Measurements from ENCODE around the gene SLC22A31.
A peak's percentile ranks its signal among the peaks of the same experiment; 100 is the strongest.
"Not testable (repeated sequence)": the region's sequence is repeated elsewhere in the genome, so short reads cannot be mapped to it uniquely, and the experiment has no call there.

The SLC22A31 gene

DNA sequence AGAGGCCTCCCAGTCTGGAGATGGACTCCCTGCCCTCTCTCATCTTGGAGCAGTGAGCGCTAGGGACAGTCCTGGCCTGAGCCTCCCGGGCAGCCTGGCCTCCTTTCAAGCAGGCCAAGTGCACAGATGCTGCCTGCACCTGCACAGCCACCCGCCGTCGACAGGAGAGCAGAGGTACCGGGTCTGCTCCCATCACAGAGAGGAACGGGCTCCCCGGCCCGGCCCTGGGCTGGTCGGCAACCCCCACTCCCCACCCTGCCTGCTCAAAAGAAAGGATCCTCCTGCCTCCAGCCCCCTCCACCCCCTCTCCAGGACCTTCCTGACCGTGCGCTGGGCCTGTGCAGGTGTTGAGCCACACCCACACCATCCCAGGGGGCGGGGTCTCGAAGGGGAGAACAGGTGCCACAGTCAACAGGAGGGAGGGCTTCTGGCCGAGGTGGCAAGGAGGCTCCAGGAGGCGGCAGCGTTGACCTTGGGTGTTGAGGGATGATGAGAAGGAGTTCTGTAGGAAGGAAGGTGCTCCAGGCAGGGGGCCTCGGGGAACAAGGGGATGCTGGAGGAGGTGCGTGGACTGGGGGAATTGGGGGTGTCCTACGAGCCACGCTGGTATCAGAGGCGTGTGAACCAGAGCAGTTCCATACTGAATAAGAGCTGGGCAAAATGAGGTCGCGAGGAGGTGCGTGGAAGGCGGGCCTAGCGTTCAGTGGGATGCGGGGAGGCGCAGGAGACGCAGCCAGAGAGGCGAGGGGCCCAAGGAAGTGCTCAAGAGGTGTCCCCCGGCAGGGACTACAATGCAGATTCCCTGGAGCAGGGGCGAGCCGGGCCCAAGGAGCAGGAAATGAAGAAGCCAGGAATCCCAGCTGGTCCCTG, 29.8 kb downstream of the SLC22A31 start:
- ChIA-PET POLR2A (no interaction called here), CTCF (interaction anchor here (0.9 to 1.7 kb wide), 4 partner anchors 43 to 433 kb away, joined by 3 to 5 read pairs (median 4); no protein-coding TSS in a partner anchor)
- H3K36me3 ChIP-seq (ENCODE audit: control insufficient read depth in 4 of 4, insufficient read depth in 4 of 4, low read length in 3 of 4), result no peaks in the 10 kb centered on the region
- 9% methylated on average over 22 of the region's 34 CpGs for WGBS (ENCODE audit: insufficient coverage)
- peak overlapping the region in 4 of 7 experiments; percentile 23 to 67 (median 50) for H3K4me3 ChIP-seq (ENCODE audit: control insufficient read depth in 1 of 7, extremely low read depth in 1 of 7, insufficient read depth in 4 of 7, low read depth in 2 of 7, low read length in 6 of 7)
- peak in 1 of 3 donors; percentile 43 for DNase-seq
- H3K9me3 ChIP-seq (ENCODE audit: control extremely low read depth in 1 of 5, control insufficient read depth in 4 of 5, insufficient read depth in 2 of 5, low read depth in 1 of 5, low read length in 4 of 5), result no peaks in the 10 kb centered on the region
- H3K27ac ChIP-seq (ENCODE audit: insufficient read depth in 1 of 2, low read depth in 1 of 2, low read length in 2 of 2, poor library complexity in 1 of 2, severe bottlenecking in 2 of 2), result no peak overlapping the region
- peaks cover 0 to 26% (median 22%) of the 10 kb centered on the region in 4 experiments for H3K4me1 ChIP-seq (ENCODE audit: control extremely low read depth in 1 of 4, control insufficient read depth in 4 of 4, insufficient read depth in 4 of 4, low read length in 3 of 4)
- H3K27me3 ChIP-seq (replicated peaks in 2 of 5; ENCODE audit: control insufficient read depth in 4 of 5, insufficient read depth in 5 of 5, low read length in 4 of 5), result peaks cover 0 to 18% (median 5%) of the 10 kb centered on the region in 5 experiments

DNA sequence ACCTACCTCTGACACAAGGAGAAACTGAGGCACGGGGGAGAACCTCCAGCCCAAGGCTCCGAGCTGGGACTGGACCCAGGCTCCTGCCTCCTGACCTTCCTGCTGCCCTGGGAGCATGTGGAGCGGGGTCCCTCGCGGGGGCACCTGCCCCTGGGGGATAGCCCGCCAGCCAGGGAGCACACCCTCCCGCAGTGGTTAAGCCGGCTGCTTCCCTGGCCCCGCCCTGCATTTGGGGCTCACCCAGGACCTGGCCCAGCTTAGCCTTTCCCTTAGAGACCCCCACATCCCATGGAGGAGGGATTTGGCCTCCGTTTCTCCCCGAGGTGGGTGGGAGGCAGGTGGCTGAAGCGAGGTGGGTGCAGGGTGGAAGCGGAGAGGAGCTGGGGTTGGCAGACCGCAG, 30.6 kb downstream of the SLC22A31 start:
- Histone ChIP-seq H3K36me3 (ENCODE audit: control insufficient read depth in 4 of 4, insufficient read depth in 4 of 4, low read length in 3 of 4) (no peaks in the 10 kb centered on the region), H3K9me3 (ENCODE audit: control extremely low read depth in 1 of 5, control insufficient read depth in 4 of 5, insufficient read depth in 2 of 5, low read depth in 1 of 5, low read length in 4 of 5) (no peaks in the 10 kb centered on the region), H3K4me3 (ENCODE audit: control insufficient read depth in 1 of 7, extremely low read depth in 1 of 7, insufficient read depth in 4 of 7, low read depth in 2 of 7, low read length in 6 of 7) (no peak overlapping the region), H3K4me1 (ENCODE audit: control extremely low read depth in 1 of 4, control insufficient read depth in 4 of 4, insufficient read depth in 4 of 4, low read length in 3 of 4) (peaks cover 0 to 23% (median 20%) of the 10 kb centered on the region in 4 experiments), H3K27me3 (replicated peaks in 2 of 5; ENCODE audit: control insufficient read depth in 4 of 5, insufficient read depth in 5 of 5, low read length in 4 of 5) (peaks cover 0 to 18% (median 5%) of the 10 kb centered on the region in 5 experiments), H3K27ac (ENCODE audit: insufficient read depth in 1 of 2, low read depth in 1 of 2, low read length in 2 of 2, poor library complexity in 1 of 2, severe bottlenecking in 2 of 2) (no peak overlapping the region)
- ChIA-PET CTCF (interaction anchor here (1.1 to 1.7 kb wide), 3 partner anchors 46 to 432 kb away, joined by 3 to 5 read pairs (median 3); no protein-coding TSS in a partner anchor), POLR2A (interaction anchor here (0.7 kb wide), 1 partner anchor 18 kb away, joined by 4 read pairs; no protein-coding TSS in a partner anchor)
- no peak for DNase-seq
- 81% methylated on average over 11 of the region's 14 CpGs for WGBS (ENCODE audit: insufficient coverage)

- WGBS (ENCODE audit: insufficient coverage), result 89% methylated on average over 12 of the region's 23 CpGs
- Histone ChIP-seq H3K4me3 (ENCODE audit: control insufficient read depth in 1 of 7, extremely low read depth in 1 of 7, insufficient read depth in 4 of 7, low read depth in 2 of 7, low read length in 6 of 7) (no peak overlapping the region), H3K27me3 (replicated peaks in 2 of 5; ENCODE audit: control insufficient read depth in 4 of 5, insufficient read depth in 5 of 5, low read length in 4 of 5) (peaks cover 0 to 18% (median 5%) of the 10 kb centered on the region in 5 experiments), H3K36me3 (ENCODE audit: control insufficient read depth in 4 of 4, insufficient read depth in 4 of 4, low read length in 3 of 4) (no peaks in the 10 kb centered on the region), H3K27ac (ENCODE audit: insufficient read depth in 1 of 2, low read depth in 1 of 2, low read length in 2 of 2, poor library complexity in 1 of 2, severe bottlenecking in 2 of 2) (no peak overlapping the region), H3K9me3 (ENCODE audit: control extremely low read depth in 1 of 5, control insufficient read depth in 4 of 5, insufficient read depth in 2 of 5, low read depth in 1 of 5, low read length in 4 of 5) (no peaks in the 10 kb centered on the region), H3K4me1 (ENCODE audit: control extremely low read depth in 1 of 4, control insufficient read depth in 4 of 4, insufficient read depth in 4 of 4, low read length in 3 of 4) (peaks cover 0 to 23% (median 20%) of the 10 kb centered on the region in 4 experiments)
- ChIA-PET CTCF (interaction anchor here (0.8 to 1.7 kb wide), 4 partner anchors 11 to 431 kb away, joined by 3 to 5 read pairs (median 4); no protein-coding TSS in a partner anchor), POLR2A (no interaction called here)
- DNase-seq, result no peak
Observed at GRCh38 chr16:89168381-89169189, 31.8 kb downstream of the SLC22A31 start.

- peaks cover 0 to 18% (median 5%) of the 10 kb centered on the region in 5 experiments for H3K27me3 ChIP-seq (replicated peaks in 2 of 5; ENCODE audit: control insufficient read depth in 4 of 5, insufficient read depth in 5 of 5, low read length in 4 of 5)
Observed at GRCh38 chr16:89167425-89167941, 32.9 kb downstream of the SLC22A31 start.

DNA sequence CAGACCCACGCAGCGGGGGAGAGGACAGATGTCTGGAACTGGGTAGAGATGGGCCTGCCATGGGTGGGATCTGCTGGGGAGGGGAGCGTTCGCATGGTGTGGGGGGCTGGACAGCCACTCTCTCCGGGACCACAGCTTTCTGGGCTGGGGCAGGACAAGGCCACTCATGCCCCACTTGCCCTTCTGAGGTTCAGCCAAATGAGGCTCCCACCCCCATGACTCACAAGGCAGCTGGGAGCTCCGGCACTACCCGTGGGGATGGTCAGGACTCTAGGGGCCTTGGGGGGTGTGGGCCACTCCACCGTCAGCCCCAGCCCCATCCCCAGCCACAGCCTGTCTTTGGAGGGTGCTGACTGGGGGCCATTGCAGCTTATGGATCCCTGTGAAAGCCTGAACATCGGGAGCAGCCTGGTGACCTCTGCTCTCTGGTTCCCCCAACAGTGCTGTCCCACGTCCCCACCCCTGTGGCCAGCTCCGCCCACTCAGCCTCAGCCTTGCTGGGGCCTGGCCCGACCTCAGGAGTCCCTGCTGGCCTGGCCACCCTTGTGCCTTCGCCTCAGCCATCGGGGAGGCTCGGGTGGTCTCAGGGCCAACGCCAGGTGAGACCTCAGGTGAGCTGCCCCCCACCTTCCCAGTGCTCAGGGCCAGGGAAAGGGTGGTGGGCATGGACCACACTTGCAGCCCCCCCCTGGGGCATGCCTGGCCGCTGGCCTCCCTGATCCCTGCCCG, 33.5 kb downstream of the SLC22A31 start:
- DNase-seq, result no peak
- Histone ChIP-seq H3K27me3 (replicated peaks in 2 of 5; ENCODE audit: control insufficient read depth in 4 of 5, insufficient read depth in 5 of 5, low read length in 4 of 5) (peaks cover 0 to 18% (median 5%) of the 10 kb centered on the region in 5 experiments), H3K27ac (ENCODE audit: insufficient read depth in 1 of 2, low read depth in 1 of 2, low read length in 2 of 2, poor library complexity in 1 of 2, severe bottlenecking in 2 of 2) (no peak overlapping the region), H3K36me3 (ENCODE audit: control insufficient read depth in 4 of 4, insufficient read depth in 4 of 4, low read length in 3 of 4) (no peaks in the 10 kb centered on the region), H3K4me3 (ENCODE audit: control insufficient read depth in 1 of 7, extremely low read depth in 1 of 7, insufficient read depth in 4 of 7, low read depth in 2 of 7, low read length in 6 of 7) (peak overlapping the region in 2 of 7 experiments; percentile 5 to 61), H3K4me1 (ENCODE audit: control extremely low read depth in 1 of 4, control insufficient read depth in 4 of 4, insufficient read depth in 4 of 4, low read length in 3 of 4) (peaks cover 0 to 22% (median 19%) of the 10 kb centered on the region in 4 experiments), H3K9me3 (ENCODE audit: control extremely low read depth in 1 of 5, control insufficient read depth in 4 of 5, insufficient read depth in 2 of 5, low read depth in 1 of 5, low read length in 4 of 5) (no peaks in the 10 kb centered on the region)
- 83% methylated on average over 17 of the region's 18 CpGs for WGBS (ENCODE audit: insufficient coverage)
- POLR2A ChIA-PET, result interaction anchor here (0.6 kb wide), 1 partner anchor 228 kb away, joined by 3 read pairs; no protein-coding TSS in a partner anchor
- CTCF ChIA-PET, result interaction anchor here (0.8 to 1.8 kb wide), 19 partner anchors 8 to 430 kb away, joined by 3 to 12 read pairs (median 4); partner anchors contain the start of gene APRT

More at GRCh38 chr16:89167425-89167941, 32.9 kb downstream of the SLC22A31 start:
- peak; percentile 72 to 84 (median 77) for DNase-seq
- CTCF ChIA-PET, result interaction anchor here (0.8 to 1.8 kb wide), 18 partner anchors 9 to 424 kb away, joined by 3 to 12 read pairs (median 4); partner anchors contain the start of gene APRT
- H3K4me3 ChIP-seq (ENCODE audit: control insufficient read depth in 1 of 7, extremely low read depth in 1 of 7, insufficient read depth in 4 of 7, low read depth in 2 of 7, low read length in 6 of 7), result peak overlapping the region in 2 of 7 experiments; percentile 5 to 61
- H3K27ac ChIP-seq (ENCODE audit: insufficient read depth in 1 of 2, low read depth in 1 of 2, low read length in 2 of 2, poor library complexity in 1 of 2, severe bottlenecking in 2 of 2), result no peak overlapping the region
- no peaks in the 10 kb centered on the region for H3K9me3 ChIP-seq (ENCODE audit: control extremely low read depth in 1 of 5, control insufficient read depth in 4 of 5, insufficient read depth in 2 of 5, low read depth in 1 of 5, low read length in 4 of 5)
- peaks cover 0 to 23% (median 20%) of the 10 kb centered on the region in 4 experiments for H3K4me1 ChIP-seq (ENCODE audit: control extremely low read depth in 1 of 4, control insufficient read depth in 4 of 4, insufficient read depth in 4 of 4, low read length in 3 of 4)
- POLR2A ChIA-PET, result interaction anchor here (0.6 kb wide), 2 partner anchors 229 to 303 kb away, joined by 3 read pairs; no protein-coding TSS in a partner anchor
- no peaks in the 10 kb centered on the region for H3K36me3 ChIP-seq (ENCODE audit: control insufficient read depth in 4 of 4, insufficient read depth in 4 of 4, low read length in 3 of 4)
- 14% methylated on average over 18 of the region's 18 CpGs for WGBS (ENCODE audit: insufficient coverage)

DNA sequence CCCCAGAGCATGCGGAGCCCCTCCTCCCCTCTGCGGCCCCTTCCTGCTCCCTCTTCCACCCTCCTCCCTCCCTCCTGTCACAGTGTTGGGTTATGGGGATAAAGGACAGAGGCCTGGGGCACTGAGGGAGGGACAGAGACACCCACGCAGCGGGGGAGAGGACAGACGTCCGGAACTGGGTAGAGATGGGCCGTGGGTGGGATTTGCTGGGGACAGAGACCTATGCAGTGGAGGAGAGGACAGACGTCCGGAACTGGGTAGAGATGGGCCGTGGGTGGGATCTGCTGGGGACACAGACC, 34.7 kb downstream of the SLC22A31 start:
- POLR2A ChIA-PET; DNase-seq; H3K27ac ChIP-seq (ENCODE audit: insufficient read depth in 1 of 2, low read depth in 1 of 2, low read length in 2 of 2, poor library complexity in 1 of 2, severe bottlenecking in 2 of 2); H3K4me3 ChIP-seq (ENCODE audit: control insufficient read depth in 1 of 7, extremely low read depth in 1 of 7, insufficient read depth in 4 of 7, low read depth in 2 of 7, low read length in 6 of 7); H3K9me3 ChIP-seq (ENCODE audit: control extremely low read depth in 1 of 5, control insufficient read depth in 4 of 5, insufficient read depth in 2 of 5, low read depth in 1 of 5, low read length in 4 of 5); H3K36me3 ChIP-seq (ENCODE audit: control insufficient read depth in 4 of 4, insufficient read depth in 4 of 4, low read length in 3 of 4): not testable (repeated sequence)
- peaks cover 0 to 15% (median 5%) of the 10 kb centered on the region in 5 experiments for H3K27me3 ChIP-seq (replicated peaks in 2 of 5; ENCODE audit: control insufficient read depth in 4 of 5, insufficient read depth in 5 of 5, low read length in 4 of 5)
- no CpG with 5 or more reads among the region's 10 CpGs for WGBS (ENCODE audit: insufficient coverage)
- CTCF ChIA-PET, result interaction anchor here (1.7 kb wide), 1 partner anchor 10 kb away, joined by 5 read pairs; no protein-coding TSS in a partner anchor
- peaks cover 0 to 14% (median 10%) of the 10 kb centered on the region in 4 experiments for H3K4me1 ChIP-seq (ENCODE audit: control extremely low read depth in 1 of 4, control insufficient read depth in 4 of 4, insufficient read depth in 4 of 4, low read length in 3 of 4)

Data from common myeloid progenitor, CD34-positive (primary cell).